SW480 (cell line): ENCODE results near the gene THNSL1.
"Not testable (repeated sequence)": the region's sequence is repeated elsewhere in the genome, so short reads cannot be mapped to it uniquely, and the experiment has no call there.

Experiments
- DNase-seq: peaks from one replicate; pipeline ENCODE4 v3.0.0-alpha.2; 2016; ENCODE audit warnings: low spot score

The THNSL1 gene, protein sequence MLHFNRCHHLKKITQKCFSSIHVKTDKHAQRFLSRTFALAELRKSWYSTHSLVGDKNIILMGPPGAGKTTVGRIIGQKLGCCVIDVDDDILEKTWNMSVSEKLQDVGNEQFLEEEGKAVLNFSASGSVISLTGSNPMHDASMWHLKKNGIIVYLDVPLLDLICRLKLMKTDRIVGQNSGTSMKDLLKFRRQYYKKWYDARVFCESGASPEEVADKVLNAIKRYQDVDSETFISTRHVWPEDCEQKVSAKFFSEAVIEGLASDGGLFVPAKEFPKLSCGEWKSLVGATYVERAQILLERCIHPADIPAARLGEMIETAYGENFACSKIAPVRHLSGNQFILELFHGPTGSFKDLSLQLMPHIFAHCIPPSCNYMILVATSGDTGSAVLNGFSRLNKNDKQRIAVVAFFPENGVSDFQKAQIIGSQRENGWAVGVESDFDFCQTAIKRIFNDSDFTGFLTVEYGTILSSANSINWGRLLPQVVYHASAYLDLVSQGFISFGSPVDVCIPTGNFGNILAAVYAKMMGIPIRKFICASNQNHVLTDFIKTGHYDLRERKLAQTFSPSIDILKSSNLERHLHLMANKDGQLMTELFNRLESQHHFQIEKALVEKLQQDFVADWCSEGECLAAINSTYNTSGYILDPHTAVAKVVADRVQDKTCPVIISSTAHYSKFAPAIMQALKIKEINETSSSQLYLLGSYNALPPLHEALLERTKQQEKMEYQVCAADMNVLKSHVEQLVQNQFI

DNA sequence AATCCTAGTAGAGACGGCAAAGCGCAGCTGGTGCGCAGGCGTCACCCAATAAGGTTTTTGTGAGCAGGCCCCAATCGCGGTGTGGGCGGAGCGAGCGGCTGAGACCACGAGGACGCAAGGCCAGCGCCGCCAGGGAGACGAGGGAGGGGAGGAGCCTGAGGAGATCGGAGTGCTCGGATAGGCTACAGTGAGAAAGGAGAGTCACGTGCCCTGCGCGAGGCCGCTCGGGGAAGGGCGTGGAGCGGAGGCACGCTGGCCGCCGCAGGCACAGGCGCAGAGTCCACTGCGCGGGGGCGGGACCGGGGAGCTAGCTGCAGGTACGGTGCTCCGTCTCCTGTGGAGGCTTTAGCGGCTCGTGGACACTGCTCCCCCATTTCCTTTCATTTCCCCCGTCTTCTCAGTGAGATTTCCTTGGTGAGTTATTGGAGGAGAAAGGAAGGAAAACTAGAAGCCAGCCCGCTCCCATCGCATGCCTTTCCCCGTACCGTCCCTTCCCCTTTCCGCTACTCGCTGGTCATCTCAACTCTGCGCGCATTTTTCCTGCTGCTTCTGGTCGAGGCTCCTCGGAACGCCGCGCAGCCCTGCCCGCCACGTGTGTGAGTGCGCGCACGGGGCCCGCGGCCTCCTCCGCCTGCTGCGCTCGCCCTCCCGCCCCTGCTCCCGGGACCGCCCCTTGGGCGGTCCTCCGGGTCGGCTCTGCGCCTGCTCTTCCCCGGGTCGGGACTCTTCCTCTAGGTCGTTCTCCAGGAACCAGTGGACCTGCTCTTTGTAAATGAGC lies at the start of gene THNSL1:
TSS of gene THNSL1 (plus strand) at position 237 of the 778 bp plus-strand sequence. CDS start 6,612 bp downstream, outside the sequence.
- peak; percentile 99 for DNase-seq

DNA sequence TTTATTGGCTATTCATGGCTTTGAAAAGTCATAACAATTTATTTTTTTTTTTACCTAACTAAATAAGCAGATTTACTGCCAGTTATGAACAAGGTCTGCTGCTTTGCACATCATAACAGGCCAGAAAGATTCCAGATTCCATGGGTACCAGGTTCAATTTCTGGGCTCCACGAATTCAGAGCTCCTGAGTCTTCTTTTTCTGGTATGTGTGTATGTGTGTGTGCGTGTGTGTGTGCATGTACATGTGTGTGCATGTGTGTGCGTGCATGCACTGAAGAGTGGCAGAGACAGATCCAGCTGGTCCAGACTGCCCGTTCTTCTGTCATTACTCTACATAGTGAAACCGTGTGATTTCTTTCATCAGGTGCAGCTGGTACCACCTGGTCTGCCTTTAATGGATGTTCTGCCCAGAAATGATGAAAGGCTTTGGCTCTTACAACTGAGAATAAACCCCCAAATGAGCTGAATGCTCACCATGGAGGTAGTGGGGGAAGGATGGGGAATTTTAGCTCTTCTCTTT lies 49.4 kb upstream of the THNSL1 start:
- DNase-seq: no peak

DNA sequence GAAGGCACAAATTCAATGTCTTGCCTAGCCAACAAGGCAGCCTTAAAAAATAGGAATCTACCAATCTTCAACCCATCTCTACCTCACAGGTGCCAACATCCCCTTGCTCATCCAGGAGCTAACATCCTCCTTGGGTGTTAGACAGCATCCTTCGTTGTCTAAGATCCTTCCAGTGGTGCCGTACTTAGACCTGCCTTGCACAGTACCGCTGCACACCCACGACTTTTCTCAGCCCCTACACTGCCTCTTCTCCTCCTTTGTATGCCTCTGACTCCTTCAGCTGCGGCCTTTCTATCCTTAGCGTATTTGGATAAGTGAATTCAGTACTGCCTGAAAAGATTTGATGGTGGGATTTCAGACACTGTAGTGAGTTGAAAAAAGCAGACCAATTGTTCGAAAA lies 48.1 kb upstream of the THNSL1 start:
- DNase-seq: no peak

DNA sequence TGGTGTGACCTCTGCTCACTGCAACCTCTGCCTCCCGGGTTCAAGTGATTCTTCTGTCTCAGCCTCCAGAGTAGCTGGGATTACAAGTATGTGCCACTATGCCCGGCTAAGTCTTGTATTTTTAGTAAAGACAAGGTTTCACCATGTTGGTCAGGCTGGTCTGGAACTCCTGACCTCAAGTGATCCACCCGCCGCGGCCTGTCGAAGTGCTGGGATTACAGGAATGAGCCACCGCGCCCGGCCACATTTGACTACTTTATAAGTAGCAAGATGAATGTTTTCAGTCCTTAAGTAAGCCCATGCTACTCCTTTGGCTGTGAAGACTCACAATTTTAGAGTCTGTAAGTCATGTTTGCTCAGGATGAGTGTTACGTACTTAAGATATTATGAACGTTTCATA lies 47.5 kb upstream of the THNSL1 start:
- DNase-seq: not testable (repeated sequence)

DNA sequence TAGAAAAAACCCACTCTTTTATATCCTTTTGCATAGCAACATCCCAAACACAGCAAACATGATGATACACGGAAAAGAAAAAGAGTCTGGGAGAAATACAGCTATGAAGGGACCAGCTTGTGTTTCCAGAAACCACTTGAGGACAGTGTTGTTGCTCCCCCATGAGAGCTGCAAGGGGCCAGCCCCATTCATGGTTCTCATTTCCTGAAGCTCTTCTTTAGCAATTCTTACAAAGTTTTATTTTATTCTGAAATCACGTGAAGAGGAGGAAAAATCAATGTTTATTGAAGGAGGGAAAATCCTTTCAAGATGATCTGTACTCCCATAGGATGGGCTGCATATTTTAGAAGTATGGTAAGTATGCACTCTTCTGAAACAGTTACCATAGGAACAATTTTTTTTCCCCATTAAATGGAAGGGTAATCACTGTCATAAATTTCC lies 46.6 kb upstream of the THNSL1 start:
- DNase-seq: no peak

DNA sequence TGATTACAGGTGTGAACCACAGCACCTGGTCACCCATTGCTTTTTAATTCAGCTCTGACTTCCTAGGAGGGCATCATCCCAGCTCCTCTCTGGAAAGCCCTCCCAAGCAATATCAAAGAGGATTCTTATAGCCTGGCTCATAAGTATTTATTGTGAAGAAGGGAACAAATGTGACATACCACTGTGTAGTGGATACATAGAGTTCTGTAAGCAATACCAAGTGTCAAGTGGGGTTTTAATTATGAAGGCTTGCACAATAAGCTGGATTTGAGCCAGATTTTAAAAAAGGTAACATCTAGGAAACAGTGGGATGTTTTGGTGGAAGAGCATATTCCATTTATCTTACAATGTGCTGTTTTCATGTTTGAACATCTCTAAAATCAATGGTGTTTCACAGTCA lies 45.0 kb upstream of the THNSL1 start:
- DNase-seq: no peak

DNA sequence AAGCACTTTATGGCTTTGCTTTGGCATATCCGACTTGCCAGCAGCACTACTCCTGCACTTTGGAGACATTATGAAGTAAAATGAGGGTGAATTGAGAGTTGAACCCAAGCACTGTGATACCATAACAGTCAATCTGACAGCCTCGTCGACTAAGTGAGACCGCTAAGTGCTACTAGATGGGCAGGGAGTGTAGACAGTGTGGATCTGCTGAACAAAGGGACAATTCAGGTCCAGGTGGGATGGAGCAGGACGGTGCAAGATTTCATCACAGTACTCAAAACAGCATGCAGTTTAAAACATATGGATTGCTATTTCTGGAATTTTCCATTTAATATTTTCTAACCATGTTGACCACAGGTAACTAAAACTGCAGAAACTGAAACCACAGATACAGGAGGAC lies 43.2 kb upstream of the THNSL1 start:
- DNase-seq: peak; percentile 33

DNA sequence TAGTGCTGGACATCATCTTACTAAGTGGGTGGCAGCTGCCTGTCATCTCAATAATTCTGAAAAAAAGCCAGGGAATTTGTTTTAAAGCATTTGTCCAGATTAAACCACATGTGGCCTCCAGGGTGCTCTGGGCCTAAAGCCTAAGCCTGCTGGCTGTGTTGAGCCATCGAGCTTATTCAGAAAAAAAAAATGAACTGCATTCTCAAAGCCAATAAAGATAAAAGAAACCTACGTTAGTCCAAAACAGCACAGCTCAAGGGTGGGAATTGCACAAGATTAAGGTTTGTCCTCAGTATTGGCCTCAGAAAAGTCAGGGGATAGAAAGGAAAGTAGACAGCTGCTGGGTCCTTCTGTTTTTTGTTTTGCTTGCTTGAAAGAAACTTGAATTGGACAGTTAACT lies 41.4 kb upstream of the THNSL1 start:
- DNase-seq: no peak

DNA sequence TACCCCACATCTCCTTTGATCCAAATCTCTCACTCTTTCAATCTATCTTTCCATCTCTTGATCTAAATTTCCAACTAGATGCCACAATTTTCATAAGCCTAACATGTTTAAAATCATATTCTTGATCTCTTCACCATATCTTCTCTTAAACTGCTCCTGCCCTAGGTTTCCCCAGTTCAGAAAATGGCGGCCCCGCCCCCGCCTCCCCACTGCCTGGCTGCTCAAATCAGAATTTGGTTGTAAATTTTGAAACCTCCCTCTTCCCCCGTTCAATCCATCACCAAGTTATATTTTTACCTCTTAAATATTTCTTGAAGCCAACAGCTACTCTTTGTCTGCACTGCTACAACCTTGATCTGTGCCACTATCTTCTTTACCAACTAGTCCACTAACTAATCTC lies 36.7 kb upstream of the THNSL1 start:
- DNase-seq: no peak

DNA sequence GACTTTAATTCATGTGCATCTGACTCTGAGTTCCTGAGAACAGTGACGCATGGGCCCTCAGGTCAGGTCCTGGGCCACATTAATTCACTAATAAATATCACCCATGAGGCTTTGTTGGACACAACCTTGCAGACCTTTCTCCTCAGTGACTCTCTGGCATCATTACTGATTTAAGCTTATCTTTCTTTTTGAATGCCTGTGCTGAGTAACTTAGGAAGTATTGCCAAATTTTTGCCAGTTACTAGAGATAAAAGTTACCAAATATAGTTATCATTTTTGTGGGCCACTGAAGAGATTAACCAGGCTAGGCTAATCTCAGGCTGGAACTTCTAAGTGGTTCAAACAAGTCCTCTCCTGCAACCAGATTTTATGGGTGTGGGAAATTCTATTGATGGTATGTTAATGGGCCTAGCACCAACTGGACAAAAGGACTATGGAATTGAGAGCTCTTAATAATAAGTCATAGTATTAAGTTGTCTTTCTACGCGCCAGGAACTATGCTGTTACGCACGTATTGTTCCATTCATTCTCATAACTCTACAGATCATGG lies 35.2 kb upstream of the THNSL1 start:
- DNase-seq: no peak

DNA sequence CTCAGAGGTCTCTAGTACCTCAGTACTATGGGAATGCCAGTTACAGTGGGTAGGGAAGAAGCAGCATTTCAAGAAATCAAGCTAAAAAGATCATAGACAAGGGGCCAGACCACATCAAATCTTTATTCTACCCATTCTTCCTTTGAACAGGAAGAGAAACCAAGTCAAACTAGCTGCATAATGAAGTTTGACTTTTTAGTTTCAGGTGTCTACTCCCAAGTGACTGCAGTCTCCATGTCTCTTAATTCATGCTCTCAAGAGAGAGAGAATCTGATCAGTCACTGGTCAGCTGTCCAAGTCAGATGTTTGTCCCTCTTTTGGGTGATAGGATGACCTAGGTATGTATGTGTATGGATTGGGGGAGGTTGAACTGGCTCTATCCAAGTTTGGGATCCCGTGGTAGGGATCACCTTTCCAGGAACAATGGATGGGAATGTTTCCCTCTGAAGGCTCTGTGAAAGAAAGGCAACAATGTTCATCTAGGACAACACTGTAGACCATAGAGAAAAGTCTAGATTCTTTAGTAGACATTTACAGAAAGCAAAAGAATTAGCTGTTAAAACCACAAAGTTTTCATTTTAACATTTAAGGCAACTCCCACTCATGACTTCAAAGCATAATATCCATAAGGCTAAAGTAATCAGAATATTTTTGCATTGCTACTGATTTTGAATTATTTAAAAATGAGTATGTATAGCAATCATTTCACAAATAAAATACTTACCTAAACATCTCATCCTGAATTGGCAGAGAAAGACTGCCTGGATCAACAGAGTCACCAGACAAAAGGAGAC lies 33.9 kb upstream of the THNSL1 start:
- DNase-seq: no peak

DNA sequence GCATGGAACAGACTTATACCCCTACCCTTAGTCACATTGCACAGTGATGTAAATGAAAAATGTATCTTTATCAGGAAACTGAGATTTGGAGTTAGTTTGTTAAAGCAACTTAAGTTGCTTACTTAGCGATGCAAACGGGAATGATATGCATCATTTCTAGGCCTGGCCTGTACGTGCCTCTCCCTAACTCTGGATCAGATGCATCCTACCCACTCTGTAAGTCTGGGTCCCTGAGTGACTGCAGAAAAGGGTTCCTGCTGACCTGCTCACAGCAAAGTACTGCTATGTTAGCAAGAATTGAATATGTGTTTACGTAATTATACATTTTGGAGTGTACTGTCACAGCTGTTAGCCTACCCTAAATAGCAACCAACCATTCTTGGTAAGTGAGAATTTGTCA lies 33.3 kb upstream of the THNSL1 start:
- no peak for DNase-seq

DNA sequence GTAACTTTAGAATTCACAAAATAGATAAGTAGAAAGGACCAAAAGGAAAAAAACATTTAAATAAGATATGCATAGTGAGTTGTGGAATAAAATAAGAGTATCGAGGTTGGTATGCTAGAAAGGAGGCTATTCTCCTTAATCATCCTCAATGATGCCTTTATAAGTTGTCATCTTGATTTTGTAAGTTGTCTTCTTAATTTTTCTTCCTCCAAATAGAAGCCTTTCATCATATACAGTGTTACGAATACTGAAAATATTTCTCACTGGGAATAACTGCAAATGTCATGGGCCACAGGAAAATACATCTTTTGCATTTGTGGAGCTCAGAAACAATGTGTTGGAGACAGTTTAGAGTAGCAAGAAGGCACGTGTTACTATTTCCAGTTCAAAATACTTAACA lies 32.5 kb upstream of the THNSL1 start:
- no peak for DNase-seq

DNA sequence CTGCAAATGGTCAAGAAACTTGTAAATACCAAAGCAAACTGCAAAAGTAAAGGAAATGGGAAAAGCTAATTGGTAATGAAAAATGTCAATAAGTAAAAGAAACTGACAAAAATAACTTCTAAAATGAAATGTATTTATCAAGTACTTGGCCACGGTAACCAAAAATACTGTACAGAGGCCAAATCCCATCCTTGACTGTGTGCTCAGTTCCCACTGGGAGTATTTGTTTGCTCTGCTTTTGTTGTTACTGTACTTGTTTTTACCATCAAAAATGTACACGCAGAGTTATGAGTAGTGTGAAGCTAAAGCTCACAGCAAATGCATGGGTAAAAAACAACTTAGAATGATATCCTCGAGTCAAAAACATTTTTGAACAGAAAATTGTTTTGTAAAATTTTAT lies 31.5 kb upstream of the THNSL1 start:
- DNase-seq: no peak

DNA sequence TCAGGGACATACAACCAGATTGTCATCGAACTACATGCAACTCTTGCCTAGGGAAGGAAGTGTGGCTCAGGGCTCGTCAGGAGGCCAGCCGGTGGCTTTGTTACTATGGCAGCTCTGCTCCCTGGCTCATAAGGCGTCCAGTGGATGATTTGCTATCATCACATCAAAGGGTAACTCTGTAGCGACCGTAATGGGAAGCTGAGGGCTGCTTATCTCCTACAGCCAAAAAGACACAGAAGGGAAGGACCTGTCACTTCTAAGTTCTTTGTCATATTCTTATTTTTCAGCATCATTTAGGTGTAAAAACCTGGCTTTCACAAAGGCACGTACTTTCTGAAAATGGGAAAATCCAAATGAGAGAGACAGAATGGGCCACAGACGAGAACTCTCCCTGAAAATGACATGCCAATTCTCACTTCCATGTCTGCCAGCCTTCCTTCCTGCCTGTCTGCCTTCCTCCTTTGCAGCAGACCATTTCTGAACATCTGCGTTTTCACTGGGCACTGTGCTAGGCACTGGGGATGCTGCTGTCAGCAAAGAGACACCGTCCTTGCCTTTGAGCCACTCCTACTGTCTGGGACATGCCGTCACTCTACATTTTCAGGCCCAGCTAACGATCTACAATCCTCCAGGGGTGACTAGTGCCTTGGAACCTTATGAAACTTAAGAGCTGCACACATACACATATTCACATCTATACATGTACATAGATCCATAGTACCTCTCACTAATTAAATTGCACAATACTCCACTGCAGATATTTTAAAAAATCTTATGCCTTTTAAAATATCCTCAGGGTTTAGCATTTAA lies 27.4 kb upstream of the THNSL1 start:
- no peak for DNase-seq

DNA sequence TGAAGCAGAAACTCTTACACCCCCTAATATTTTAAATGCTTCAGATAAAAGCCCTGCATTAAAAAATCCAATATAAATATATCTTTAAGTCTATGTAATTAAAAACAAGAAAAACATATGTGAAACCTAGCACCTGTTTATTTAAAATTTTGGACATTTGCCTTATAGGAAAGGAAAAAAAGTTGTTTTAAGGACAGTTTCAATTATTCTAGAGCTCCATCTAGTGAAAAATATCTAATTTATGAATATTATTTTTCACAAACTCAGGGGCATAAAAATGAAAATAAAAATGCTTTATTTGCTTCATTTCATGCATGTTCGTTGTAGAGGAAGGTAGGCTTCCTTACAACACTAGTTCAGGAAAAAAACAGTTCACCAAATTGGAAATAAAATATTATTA lies 26.5 kb upstream of the THNSL1 start:
- DNase-seq: no peak

DNA sequence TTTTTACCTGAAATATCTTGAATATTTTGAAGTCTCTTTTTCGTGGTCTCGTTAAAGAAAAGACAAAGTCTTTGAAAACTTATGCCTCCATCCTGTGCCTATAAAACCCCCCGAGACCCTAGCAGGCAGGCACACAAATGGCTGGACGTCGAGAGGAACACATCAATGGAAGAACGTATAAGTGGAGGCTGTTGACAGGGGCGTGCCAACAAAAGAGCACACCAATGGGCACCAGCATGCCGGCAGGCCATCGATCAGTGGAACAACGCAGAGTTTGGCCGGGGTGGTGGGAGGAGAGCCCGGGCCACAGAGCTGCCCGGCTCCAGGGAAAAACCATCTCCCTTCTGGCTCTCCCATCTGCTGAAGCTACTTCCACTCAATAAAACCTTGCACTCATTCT lies 25.1 kb upstream of the THNSL1 start:
- no peak for DNase-seq

DNA sequence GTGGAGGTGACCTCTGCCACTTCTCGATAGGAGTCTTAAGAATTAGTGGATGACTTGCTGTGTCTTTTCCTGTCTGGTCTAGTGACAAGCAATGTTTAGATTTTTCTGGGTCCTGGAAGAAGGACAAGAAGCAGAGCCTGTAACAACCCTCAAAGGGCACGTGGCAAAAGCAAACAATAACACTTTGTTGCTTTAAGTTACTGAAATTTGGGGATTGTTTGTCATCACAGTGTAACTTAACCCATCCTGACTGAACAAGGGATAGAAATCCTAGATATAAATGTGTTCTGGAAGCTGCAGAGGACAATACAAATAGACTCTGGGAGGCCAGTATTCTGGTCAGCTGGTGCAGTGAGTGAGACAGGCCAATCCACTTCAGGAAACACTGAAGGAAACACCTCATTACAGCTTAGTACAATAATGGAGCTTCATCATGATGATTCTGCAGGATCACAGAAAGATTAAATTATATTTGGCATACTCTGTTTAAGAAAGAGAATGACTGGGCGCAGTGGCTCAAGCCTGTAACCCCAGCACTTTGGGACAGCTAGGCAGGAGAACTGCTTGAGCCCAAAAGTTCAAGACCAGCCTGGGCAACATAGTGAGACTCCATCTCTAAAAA lies 23.8 kb upstream of the THNSL1 start:
- DNase-seq: no peak

DNA sequence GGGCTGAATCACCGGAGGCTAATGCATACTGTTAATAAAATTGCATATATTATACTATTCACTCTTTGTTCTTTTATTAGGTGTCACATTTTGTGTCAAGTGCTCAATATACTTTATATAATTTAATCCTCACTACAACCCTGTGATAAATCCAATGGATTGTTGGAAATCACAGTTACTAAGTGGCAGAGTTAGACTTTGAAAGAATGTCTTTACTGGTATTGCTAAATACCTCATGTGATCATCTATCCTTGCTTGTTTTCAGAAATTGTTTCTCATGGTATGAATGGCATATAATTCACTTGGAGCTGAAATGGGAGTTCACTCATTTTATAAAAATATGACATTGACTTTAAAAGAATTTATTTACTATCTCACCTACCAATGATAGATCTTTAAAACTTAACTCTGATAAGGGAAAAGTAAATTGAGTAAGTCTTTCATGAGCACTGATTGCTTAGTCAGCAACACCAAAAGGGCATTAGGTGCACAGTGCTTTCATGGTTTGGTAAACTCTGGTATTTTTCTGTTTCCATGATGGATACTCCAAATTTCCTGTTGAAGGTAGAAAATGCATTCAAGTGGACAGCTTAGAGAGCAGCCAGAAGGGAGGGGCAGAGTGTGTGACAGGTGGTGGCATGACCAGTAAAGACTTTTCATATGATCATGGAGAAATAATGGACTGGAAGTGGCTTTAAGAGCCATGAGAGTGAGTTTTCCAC lies 23.0 kb upstream of the THNSL1 start:
- DNase-seq: no peak
